ENCODE data around the gene NRN1L. TPM values are rescaled to one million over a fixed set of nuclear protein-coding genes. Genes with fewer than 3 reads are reported as not detected.
A peak's percentile ranks its signal among the peaks of the same experiment; 100 is the strongest.

The NRN1L gene
- total RNA-seq, 1 donor from 2014 or later: 0.49 TPM

- Histone ChIP-seq H3K9me3 (replicated peaks) (no peaks in the 10 kb centered on the region), H3K4me1 (peaks cover 62% of the 10 kb centered on the region), H3K36me3 (no peaks in the 10 kb centered on the region), H3K27me3 (ENCODE audit: low read depth) (no peaks in the 10 kb centered on the region), H3K27ac (replicated peaks) (peak overlapping the region; percentile 96), H3K4me3 (peak overlapping the region; percentile 88)
- intact Hi-C loops (cut with micrococcal nuclease): no loop called here
- DNase-seq: no peak
- no peak for TF ChIP-seq CTCF (IDR thresholded peaks at IDR 0.05; ENCODE audit: borderline replicate concordance)
These were observed 9.2 kb downstream of the NRN1L start for GRCh38 chr16:67893743-67894399.

GRCh38 chr16:67897231-67897630, 12.5 kb downstream of the NRN1L start:
- peaks cover 74% of the 10 kb centered on the region for H3K4me1 ChIP-seq
- intact Hi-C loops (cut with micrococcal nuclease): no loop called here
- no peaks in the 10 kb centered on the region for H3K36me3 ChIP-seq
- no peaks in the 10 kb centered on the region for H3K27me3 ChIP-seq (ENCODE audit: low read depth)
- no peak for DNase-seq
- H3K9me3 ChIP-seq (replicated peaks): no peaks in the 10 kb centered on the region
- no peak for TF ChIP-seq CTCF (IDR thresholded peaks at IDR 0.05; ENCODE audit: borderline replicate concordance)
- H3K27ac ChIP-seq (replicated peaks): peak overlapping the region; percentile 70
- no peak overlapping the region for H3K4me3 ChIP-seq

- intact Hi-C loops (cut with micrococcal nuclease): no loop called here
- no peaks in the 10 kb centered on the region for H3K9me3 ChIP-seq (replicated peaks)
- peaks cover 38% of the 10 kb centered on the region for H3K4me1 ChIP-seq
- H3K4me3 ChIP-seq: no peak overlapping the region
- no peak for TF ChIP-seq CTCF (IDR thresholded peaks at IDR 0.05; ENCODE audit: borderline replicate concordance)
- H3K27me3 ChIP-seq (ENCODE audit: low read depth): no peaks in the 10 kb centered on the region
- DNase-seq: no peak
- H3K36me3 ChIP-seq: peaks cover 4% of the 10 kb centered on the region
- H3K27ac ChIP-seq (replicated peaks): no peak overlapping the region
These were observed 17.0 kb downstream of the NRN1L start for GRCh38 chr16:67901734-67902133.

GRCh38 chr16:67902831-67903230, 18.1 kb downstream of the NRN1L start:
- peaks cover 27% of the 10 kb centered on the region for H3K4me1 ChIP-seq
- TF ChIP-seq CTCF (IDR thresholded peaks at IDR 0.05; ENCODE audit: borderline replicate concordance): no peak
- H3K36me3 ChIP-seq: peaks cover 4% of the 10 kb centered on the region
- H3K27me3 ChIP-seq (ENCODE audit: low read depth): no peaks in the 10 kb centered on the region
- DNase-seq: no peak
- H3K9me3 ChIP-seq (replicated peaks): no peaks in the 10 kb centered on the region
- H3K4me3 ChIP-seq: no peak overlapping the region
- H3K27ac ChIP-seq (replicated peaks): no peak overlapping the region
- intact Hi-C loops (cut with micrococcal nuclease): no loop called here

- no peak for TF ChIP-seq CTCF (IDR thresholded peaks at IDR 0.05; ENCODE audit: borderline replicate concordance)
- no peak overlapping the region for H3K27ac ChIP-seq (replicated peaks)
- H3K36me3 ChIP-seq: peaks cover 35% of the 10 kb centered on the region
- no peaks in the 10 kb centered on the region for H3K9me3 ChIP-seq (replicated peaks)
- intact Hi-C loops (cut with micrococcal nuclease): no loop called here
- no peaks in the 10 kb centered on the region for H3K27me3 ChIP-seq (ENCODE audit: low read depth)
- no peak overlapping the region for H3K4me3 ChIP-seq
- DNase-seq: no peak
- peaks cover 16% of the 10 kb centered on the region for H3K4me1 ChIP-seq
These were observed 22.9 kb downstream of the NRN1L start for GRCh38 chr16:67907397-67908180.

All from left ventricle myocardium inferior (tissue), 1 donor.